Measurements from ENCODE around the gene LRTM1. TPM values are rescaled to one million over a fixed set of nuclear protein-coding genes. Genes with fewer than 3 reads are reported as not detected.

The LRTM1 gene
- total RNA-seq, 1 donor from 2014 or later, result not detected

DNA sequence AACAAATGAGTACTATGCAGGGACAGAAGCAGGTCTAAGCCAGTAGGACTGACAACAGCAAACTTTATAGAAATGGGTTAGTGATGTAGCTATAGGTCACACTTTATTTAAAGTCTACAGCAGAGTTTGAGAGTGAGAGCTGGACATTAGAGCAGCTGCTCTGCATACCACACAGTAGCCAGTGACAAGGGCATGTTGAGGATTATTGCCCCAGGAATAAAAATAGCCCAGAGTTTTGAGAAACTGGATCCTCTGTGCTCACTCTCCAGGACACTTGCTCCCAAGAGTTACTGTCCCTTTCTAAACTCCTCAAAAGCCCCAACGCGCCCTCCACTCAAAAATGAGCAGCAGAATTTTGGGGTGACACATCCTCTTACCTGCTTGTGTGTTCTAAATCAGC lies 21.1 kb downstream of the LRTM1 start:
- Histone ChIP-seq H3K36me3 (no peaks in the 10 kb centered on the region), H3K9me3 (ENCODE audit: low read depth) (no peaks in the 10 kb centered on the region)
- peaks cover 4% of the 10 kb centered on the region for H3K27me3 Mint-ChIP-seq (ENCODE audit: insufficient read depth, low read depth)

DNA sequence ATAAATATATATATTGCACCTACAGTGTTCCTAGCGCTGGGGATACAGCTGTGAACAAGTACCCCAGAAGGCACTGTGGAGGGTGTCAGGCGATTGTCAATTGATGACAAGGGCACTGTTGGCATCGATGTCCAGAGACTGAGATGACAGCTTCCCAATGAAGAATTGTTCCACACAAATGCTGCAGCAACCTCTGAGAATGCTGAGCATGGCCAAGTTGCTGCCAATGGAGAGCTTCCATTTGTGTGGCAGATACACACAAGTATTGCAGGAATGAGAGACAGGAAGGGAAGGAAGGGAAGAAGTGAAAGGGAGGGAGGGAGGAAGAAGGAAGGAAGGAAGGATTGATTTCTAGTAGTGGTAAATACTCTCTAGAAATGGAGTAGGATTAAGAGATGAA lies 21.9 kb downstream of the LRTM1 start:
- no peaks in the 10 kb centered on the region for H3K36me3 ChIP-seq
- H3K79me2 ChIP-seq (ENCODE audit: low read depth), result no peaks in the 10 kb centered on the region
- no peak overlapping the region for H3K4me3 ChIP-seq
- H3F3A ChIP-seq (ENCODE audit: low read depth), result no peaks in the 10 kb centered on the region
- Mint-ChIP-seq H3K27me3 (ENCODE audit: insufficient read depth, low read depth) (peaks cover 2% of the 10 kb centered on the region), H3K4me1 (no peaks in the 10 kb centered on the region), H3K4me3 (no peak overlapping the region), H3K9me3 (no peaks in the 10 kb centered on the region), H3K27ac (no peak overlapping the region), H3K36me3 (no peaks in the 10 kb centered on the region)
- DNase-seq (ENCODE audit: low spot score), result no peak
- no peaks in the 10 kb centered on the region for H3K4me1 ChIP-seq
- H3K4me2 ChIP-seq, result no peak overlapping the region
- no peaks in the 10 kb centered on the region for H4K20me1 ChIP-seq (ENCODE audit: low read depth)
- no peak overlapping the region for H2AFZ ChIP-seq (replicated peaks)
- no peak overlapping the region for H3K27ac ChIP-seq
- no peaks in the 10 kb centered on the region for H3K27me3 ChIP-seq
- no peaks in the 10 kb centered on the region for H3K9me3 ChIP-seq (ENCODE audit: low read depth)
- TF ChIP-seq, protein P1, sequence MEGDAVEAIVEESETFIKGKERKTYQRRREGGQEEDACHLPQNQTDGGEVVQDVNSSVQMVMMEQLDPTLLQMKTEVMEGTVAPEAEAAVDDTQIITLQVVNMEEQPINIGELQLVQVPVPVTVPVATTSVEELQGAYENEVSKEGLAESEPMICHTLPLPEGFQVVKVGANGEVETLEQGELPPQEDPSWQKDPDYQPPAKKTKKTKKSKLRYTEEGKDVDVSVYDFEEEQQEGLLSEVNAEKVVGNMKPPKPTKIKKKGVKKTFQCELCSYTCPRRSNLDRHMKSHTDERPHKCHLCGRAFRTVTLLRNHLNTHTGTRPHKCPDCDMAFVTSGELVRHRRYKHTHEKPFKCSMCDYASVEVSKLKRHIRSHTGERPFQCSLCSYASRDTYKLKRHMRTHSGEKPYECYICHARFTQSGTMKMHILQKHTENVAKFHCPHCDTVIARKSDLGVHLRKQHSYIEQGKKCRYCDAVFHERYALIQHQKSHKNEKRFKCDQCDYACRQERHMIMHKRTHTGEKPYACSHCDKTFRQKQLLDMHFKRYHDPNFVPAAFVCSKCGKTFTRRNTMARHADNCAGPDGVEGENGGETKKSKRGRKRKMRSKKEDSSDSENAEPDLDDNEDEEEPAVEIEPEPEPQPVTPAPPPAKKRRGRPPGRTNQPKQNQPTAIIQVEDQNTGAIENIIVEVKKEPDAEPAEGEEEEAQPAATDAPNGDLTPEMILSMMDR (IDR thresholded peaks at IDR 0.05), result no peak
- no peak for TF ChIP-seq EZH2phosphoT487 (IDR thresholded peaks at IDR 0.05)
- no peak for TF ChIP-seq EZH2 (IDR thresholded peaks at IDR 0.05)
- no peak overlapping the region for H3K9ac ChIP-seq

More for the DNA sequence above, 21.1 kb downstream of the LRTM1 start:
- Mint-ChIP-seq H3K4me3 (no peak overlapping the region), H3K4me1 (no peaks in the 10 kb centered on the region), H3K9me3 (no peaks in the 10 kb centered on the region), H3K27ac (no peak overlapping the region), H3K36me3 (no peaks in the 10 kb centered on the region)
- Histone ChIP-seq H3K4me1 (no peaks in the 10 kb centered on the region), H3K4me3 (no peak overlapping the region), H3K27me3 (no peaks in the 10 kb centered on the region), H3K79me2 (ENCODE audit: low read depth) (no peaks in the 10 kb centered on the region), H3F3A (ENCODE audit: low read depth) (no peaks in the 10 kb centered on the region), H3K4me2 (no peak overlapping the region), H2AFZ (replicated peaks) (no peak overlapping the region), H4K20me1 (ENCODE audit: low read depth) (no peaks in the 10 kb centered on the region), H3K9ac (no peak overlapping the region), H3K27ac (no peak overlapping the region)
- DNase-seq (ENCODE audit: low spot score), result no peak
- TF ChIP-seq, protein P1 (IDR thresholded peaks at IDR 0.05), result no peak
- TF ChIP-seq EZH2 (IDR thresholded peaks at IDR 0.05), result no peak
- no peak for TF ChIP-seq EZH2phosphoT487 (IDR thresholded peaks at IDR 0.05)

DNA sequence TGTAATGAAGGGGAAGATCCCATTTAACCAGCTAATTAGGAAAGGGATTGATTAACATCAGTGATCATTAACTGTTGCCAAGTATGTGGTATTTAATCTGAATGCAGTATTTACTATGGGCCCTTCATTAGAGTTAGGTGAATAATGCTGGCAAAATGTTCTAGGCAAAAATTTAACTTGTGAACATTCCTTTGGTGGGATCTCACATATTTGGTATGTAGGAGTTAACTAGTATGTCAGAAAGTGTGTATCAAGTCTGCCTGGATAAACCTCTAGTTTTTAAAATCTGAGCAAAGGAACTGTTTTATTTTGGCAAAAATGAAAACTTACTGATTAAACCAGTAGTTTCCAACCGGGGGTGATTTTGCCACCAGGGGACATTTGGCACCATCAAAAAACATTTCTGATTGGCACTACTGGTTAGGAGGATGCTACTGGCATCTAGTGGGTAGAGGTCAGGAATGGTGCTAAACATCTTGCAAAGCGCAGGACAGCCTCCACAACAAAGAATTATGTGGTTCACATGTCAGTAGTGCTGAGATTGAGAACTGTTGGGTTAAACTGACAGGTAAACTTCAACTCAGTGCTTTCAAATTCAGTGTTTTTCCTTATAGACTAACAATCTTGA lies 22.5 kb downstream of the LRTM1 start:
- Histone ChIP-seq H3K36me3 (no peaks in the 10 kb centered on the region), H3K27me3 (no peaks in the 10 kb centered on the region), H3K9me3 (ENCODE audit: low read depth) (no peaks in the 10 kb centered on the region), H3K4me3 (no peak overlapping the region), H3F3A (ENCODE audit: low read depth) (no peaks in the 10 kb centered on the region), H4K20me1 (ENCODE audit: low read depth) (no peaks in the 10 kb centered on the region), H2AFZ (replicated peaks) (no peak overlapping the region), H3K4me1 (no peaks in the 10 kb centered on the region), H3K9ac (no peak overlapping the region), H3K79me2 (ENCODE audit: low read depth) (no peaks in the 10 kb centered on the region), H3K27ac (no peak overlapping the region), H3K4me2 (no peak overlapping the region)
- H3K27me3 Mint-ChIP-seq (ENCODE audit: insufficient read depth, low read depth), result no peaks in the 10 kb centered on the region
- no peaks in the 10 kb centered on the region for H3K9me3 Mint-ChIP-seq
- H3K36me3 Mint-ChIP-seq, result no peaks in the 10 kb centered on the region
- DNase-seq (ENCODE audit: low spot score), result no peak
- H3K4me1 Mint-ChIP-seq, result no peaks in the 10 kb centered on the region
- TF ChIP-seq EZH2 (IDR thresholded peaks at IDR 0.05) (no peak), EZH2phosphoT487 (IDR thresholded peaks at IDR 0.05) (no peak)
- TF ChIP-seq, protein P1 (IDR thresholded peaks at IDR 0.05), result no peak
- H3K27ac Mint-ChIP-seq, result no peak overlapping the region
- H3K4me3 Mint-ChIP-seq, result no peak overlapping the region

Measured in neural progenitor cell (in vitro differentiated cells).